Loucy (cell line): ENCODE results near the gene SCCPDH.
"Not testable (repeated sequence)": the region's sequence is repeated elsewhere in the genome, so short reads cannot be mapped to it uniquely, and the experiment has no call there.

Experiments used
- H2AFZ ChIP-seq: fragments of 200-600 bp; sonication (generic); 2 replicates; pipeline ENCODE4 v1.6.0; 2016; ENCODE audit warnings: antibody characterized with exemption, mild to moderate bottlenecking, low read length, moderate library complexity
- H3F3A ChIP-seq: fragments of 200-600 bp; 2 replicates; pipeline ENCODE4 v1.6.0; 2016; ENCODE audit warnings: antibody characterized with exemption, low read depth, mild to moderate bottlenecking
- H3K27me3 ChIP-seq: fragments of 200-600 bp; sonication (generic); 2 replicates; pipeline ENCODE4 v1.6.1; 2014; ENCODE audit warnings: low read length, mild to moderate bottlenecking; ENCODE audit not compliant: insufficient read depth, poor library complexity, severe bottlenecking
- H3K36me3 ChIP-seq: fragments of 200-600 bp; sonication (generic); 2 replicates; pipeline ENCODE4 v1.6.1; 2016; ENCODE audit warnings: low read length; ENCODE audit not compliant: insufficient read depth
- H3K4me1 ChIP-seq: fragments of 200-600 bp; sonication (generic); 2 replicates; pipeline ENCODE4 v1.5.1; 2014; ENCODE audit warnings: low read length, mild to moderate bottlenecking; ENCODE audit not compliant: insufficient read depth, poor library complexity, severe bottlenecking
- H3K4me2 ChIP-seq: fragments of 200-600 bp; sonication (generic); 2 replicates; pipeline ENCODE4 v1.6.0; 2014; ENCODE audit warnings: antibody characterized with exemption, low read length, low read depth, mild to moderate bottlenecking; ENCODE audit not compliant: poor library complexity, severe bottlenecking
- H3K4me3 ChIP-seq: fragments of 200-600 bp; sonication (generic); 2 replicates; pipeline ENCODE4 v1.5.1; 2014; ENCODE audit warnings: low read length, mild to moderate bottlenecking, mixed read lengths; ENCODE audit not compliant: poor library complexity, severe bottlenecking
- H3K79me2 ChIP-seq: fragments of 200-600 bp; sonication (generic); 2 replicates; pipeline ENCODE4 v1.6.1; 2014; ENCODE audit warnings: low read length; ENCODE audit not compliant: insufficient read depth
- H3K9ac ChIP-seq: fragments of 200-600 bp; sonication (generic); 2 replicates; pipeline ENCODE4 v1.6.0; 2014; ENCODE audit warnings: mild to moderate bottlenecking, low read depth, low read length, moderate library complexity; ENCODE audit not compliant: poor library complexity, severe bottlenecking
- H3K9me2 ChIP-seq: fragments of 200-600 bp; sonication (generic); replicated peaks from 2 replicates; pipeline ENCODE4 v1.6.1; 2016; ENCODE audit warnings: low read depth, low read length, mixed read lengths
- H3K9me3 ChIP-seq: fragments of 200-600 bp; sonication (generic); 2 replicates; pipeline ENCODE4 v1.6.1; 2014; ENCODE audit warnings: mild to moderate bottlenecking, antibody characterized with exemption, low read length, low read depth; ENCODE audit not compliant: insufficient read depth
- H4K20me1 ChIP-seq: fragments of 200-600 bp; sonication (generic); 2 replicates; pipeline ENCODE4 v1.6.0; 2014; ENCODE audit warnings: antibody characterized with exemption, low read length, mild to moderate bottlenecking; ENCODE audit not compliant: insufficient read depth, poor library complexity, severe bottlenecking
- EZH2phosphoT487 ChIP-seq: fragments of 200-600 bp; IDR thresholded peaks from 2 replicates; pipeline ENCODE4 v1.6.1; 2018; ENCODE audit warnings: antibody characterized with exemption, mild to moderate bottlenecking, moderate library complexity, borderline replicate concordance
- TF ChIP-seq, protein P1 (sequence below): fragments of 200-600 bp; sonication (generic); conservative IDR thresholded peaks from 2 replicates; pipeline ENCODE4 v1.5.1; 2014; ENCODE audit warnings: mild to moderate bottlenecking, antibody characterized with exemption, low read length

SCCPDH gene

DNA sequence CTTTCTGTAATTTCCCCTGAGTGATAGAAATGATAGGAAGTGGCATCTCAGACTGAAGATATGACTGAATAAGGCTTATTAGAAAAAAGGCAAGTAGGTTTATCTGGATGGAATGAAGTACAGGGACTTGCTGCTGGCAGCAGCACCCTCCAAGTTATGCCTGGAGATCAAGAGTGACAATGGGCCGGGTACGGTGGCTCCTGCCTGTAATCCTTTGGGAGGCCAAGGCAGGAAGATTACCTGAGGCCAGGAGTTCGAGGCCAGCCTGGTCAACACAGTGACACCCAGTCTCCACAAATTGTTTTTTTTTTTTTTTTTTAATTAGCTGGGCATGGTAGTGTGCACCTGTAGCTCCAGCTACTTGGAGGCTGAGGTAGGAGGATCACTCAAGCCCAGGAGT is 87.8 kb downstream of the SCCPDH start:
- no peaks in the 10 kb centered on the region for H3K27me3 ChIP-seq
- no peaks in the 10 kb centered on the region for H3K36me3 ChIP-seq

DNA sequence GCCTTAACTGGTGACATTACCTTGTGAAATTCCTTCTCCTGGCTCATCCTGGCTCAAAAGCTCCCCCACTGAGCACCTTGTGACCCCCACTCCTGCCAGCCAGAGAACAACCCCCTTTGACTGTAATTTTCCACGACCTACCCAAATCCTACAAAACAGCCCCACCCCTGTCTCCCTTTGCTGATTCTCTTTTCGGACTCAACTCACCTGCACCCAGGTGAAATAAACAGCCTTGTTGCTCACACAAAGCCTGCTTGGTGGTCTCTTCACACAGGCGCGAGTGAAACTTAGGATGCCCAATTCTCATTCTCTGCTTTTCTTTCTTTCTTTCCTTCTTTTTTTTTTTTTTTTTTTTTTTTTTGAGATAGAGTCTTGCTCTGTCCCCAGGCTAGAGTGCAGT is 89.1 kb downstream of the SCCPDH start:
- not testable (repeated sequence) for H3K9me3 ChIP-seq, H3F3A ChIP-seq, H3K4me1 ChIP-seq, H2AFZ ChIP-seq, H4K20me1 ChIP-seq, H3K79me2 ChIP-seq, H3K36me3 ChIP-seq, H3K9ac ChIP-seq, H3K27me3 ChIP-seq, H3K9me2 ChIP-seq, H3K4me2 ChIP-seq, H3K4me3 ChIP-seq

More for the DNA sequence above, 87.8 kb downstream of the SCCPDH start:
- H2AFZ ChIP-seq, result no peak overlapping the region
- H4K20me1 ChIP-seq, result no peaks in the 10 kb centered on the region
- no peak overlapping the region for H3K4me3 ChIP-seq
- H3K4me1 ChIP-seq, result peaks cover 9% of the 10 kb centered on the region
- TF ChIP-seq EZH2phosphoT487, result no peak
- TF ChIP-seq, protein P1, sequence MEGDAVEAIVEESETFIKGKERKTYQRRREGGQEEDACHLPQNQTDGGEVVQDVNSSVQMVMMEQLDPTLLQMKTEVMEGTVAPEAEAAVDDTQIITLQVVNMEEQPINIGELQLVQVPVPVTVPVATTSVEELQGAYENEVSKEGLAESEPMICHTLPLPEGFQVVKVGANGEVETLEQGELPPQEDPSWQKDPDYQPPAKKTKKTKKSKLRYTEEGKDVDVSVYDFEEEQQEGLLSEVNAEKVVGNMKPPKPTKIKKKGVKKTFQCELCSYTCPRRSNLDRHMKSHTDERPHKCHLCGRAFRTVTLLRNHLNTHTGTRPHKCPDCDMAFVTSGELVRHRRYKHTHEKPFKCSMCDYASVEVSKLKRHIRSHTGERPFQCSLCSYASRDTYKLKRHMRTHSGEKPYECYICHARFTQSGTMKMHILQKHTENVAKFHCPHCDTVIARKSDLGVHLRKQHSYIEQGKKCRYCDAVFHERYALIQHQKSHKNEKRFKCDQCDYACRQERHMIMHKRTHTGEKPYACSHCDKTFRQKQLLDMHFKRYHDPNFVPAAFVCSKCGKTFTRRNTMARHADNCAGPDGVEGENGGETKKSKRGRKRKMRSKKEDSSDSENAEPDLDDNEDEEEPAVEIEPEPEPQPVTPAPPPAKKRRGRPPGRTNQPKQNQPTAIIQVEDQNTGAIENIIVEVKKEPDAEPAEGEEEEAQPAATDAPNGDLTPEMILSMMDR, result no peak
- H3F3A ChIP-seq, result no peaks in the 10 kb centered on the region
- H3K4me2 ChIP-seq, result no peak overlapping the region
- no peaks in the 10 kb centered on the region for H3K9me3 ChIP-seq
- no peaks in the 10 kb centered on the region for H3K9me2 ChIP-seq
- H3K79me2 ChIP-seq, result no peaks in the 10 kb centered on the region
- H3K9ac ChIP-seq, result no peak overlapping the region

DNA sequence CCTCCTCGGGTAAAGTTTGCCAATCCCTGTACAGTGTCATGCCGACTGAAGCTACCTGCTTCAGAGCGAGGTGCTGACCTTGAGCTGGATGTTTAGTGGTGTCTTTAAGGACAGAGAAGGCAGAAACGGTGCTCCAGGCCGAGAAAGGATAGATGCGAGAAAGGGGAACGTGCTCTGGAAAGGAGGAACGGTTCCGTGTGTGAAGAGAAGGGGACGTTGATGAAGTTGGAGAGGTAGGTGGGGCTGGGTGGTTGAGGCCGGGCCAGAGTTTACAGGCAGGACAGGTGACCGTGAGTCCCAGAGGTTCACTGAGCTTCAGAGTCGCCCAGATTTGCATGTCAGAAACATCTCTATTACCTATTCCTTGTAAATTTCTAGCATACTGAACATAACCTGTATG is 90.7 kb downstream of the SCCPDH start:
- Histone ChIP-seq H4K20me1 (no peaks in the 10 kb centered on the region), H3K4me3 (no peak overlapping the region), H3K4me1 (peaks cover 12% of the 10 kb centered on the region), H3K27me3 (no peaks in the 10 kb centered on the region), H2AFZ (no peak overlapping the region), H3K9ac (no peak overlapping the region), H3K9me3 (no peaks in the 10 kb centered on the region; the same call in 1 of the 2 replicates), H3K9me2 (no peaks in the 10 kb centered on the region), H3F3A (peaks cover 3% of the 10 kb centered on the region; the same call in 1 of the 2 replicates), H3K36me3 (no peaks in the 10 kb centered on the region), H3K79me2 (no peaks in the 10 kb centered on the region), H3K4me2 (no peak overlapping the region)
- TF ChIP-seq, protein P1, result no peak
- no peak for TF ChIP-seq EZH2phosphoT487

DNA sequence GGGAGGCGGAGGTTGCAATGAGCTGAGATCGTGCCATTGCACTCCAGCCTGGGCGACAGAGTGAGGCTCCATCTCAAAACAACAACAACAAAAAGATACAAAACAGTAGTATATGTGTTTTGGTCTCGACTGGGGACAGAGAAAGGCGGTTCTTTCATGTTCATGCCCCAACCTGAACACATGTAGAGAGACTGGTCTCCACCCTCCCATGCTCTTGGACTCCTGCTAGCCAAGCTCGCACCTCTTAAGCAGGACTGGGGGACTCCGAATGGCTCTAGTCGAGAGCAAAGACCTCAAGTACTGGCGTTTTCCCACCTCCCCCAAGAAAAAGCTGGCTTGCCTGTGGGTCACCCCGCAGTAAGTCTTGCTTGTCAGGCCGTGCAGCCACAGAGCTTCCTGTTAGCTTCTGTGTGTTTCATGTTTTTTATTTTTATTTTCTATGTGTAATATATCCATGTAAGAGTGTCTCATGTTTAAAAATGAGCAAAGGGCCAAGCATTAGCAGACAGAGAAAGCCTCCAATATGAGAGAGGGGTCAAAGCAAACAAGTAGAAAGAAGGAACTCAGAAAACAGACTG is 91.6 kb downstream of the SCCPDH start:
- TF ChIP-seq EZH2phosphoT487, result no peak
- TF ChIP-seq, protein P1, result no peak
- peak overlapping the region; percentile 38 for H3K9ac ChIP-seq

More for the DNA sequence above, 91.6 kb downstream of the SCCPDH start:
- H3K9me2 ChIP-seq, result no peaks in the 10 kb centered on the region
- no peaks in the 10 kb centered on the region for H3K27me3 ChIP-seq
- no peaks in the 10 kb centered on the region for H3K36me3 ChIP-seq
- no peak overlapping the region for H3K4me3 ChIP-seq
- no peaks in the 10 kb centered on the region for H3K79me2 ChIP-seq
- H4K20me1 ChIP-seq, result no peaks in the 10 kb centered on the region
- H3F3A ChIP-seq, result peaks cover 3% of the 10 kb centered on the region; the same call in 1 of the 2 replicates
- peaks cover 15% of the 10 kb centered on the region for H3K4me1 ChIP-seq
- no peaks in the 10 kb centered on the region; the same call in 1 of the 2 replicates for H3K9me3 ChIP-seq
- peak overlapping the region; percentile 52 for H3K4me2 ChIP-seq
- H2AFZ ChIP-seq, result peak overlapping the region; percentile 81
